ENCODE data around the gene GNAO1. TPM values are rescaled to one million over a fixed set of nuclear protein-coding genes. Genes with fewer than 3 reads are reported as not detected.

GNAO1 gene
- polyA plus RNA-seq, 1 of the 3 experiments (the other 2 are of a cell fraction) = 0.30 TPM

DNA sequence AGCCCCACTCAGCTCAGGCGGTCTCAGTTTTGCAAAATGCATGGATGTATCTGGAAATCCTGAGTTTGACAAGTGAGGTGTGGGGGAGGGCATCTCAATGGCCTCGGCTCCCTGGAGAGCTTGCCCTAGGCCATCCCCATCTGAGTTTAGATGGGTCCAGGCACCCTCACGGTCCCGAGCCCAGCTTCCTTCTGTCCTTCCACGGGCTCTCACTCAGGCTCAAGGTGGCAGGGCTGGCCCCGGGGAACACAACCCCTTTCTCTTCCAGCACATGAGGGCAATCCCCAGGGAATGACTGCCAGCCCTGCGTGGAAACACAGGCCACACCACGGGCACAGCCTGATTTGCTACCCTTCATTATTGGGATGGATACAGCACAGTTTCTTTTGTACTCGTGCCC, 175.7 kb downstream of the GNAO1 start:
- Histone ChIP-seq H3K9ac (no peak overlapping the region), H4K20me1 (ENCODE audit: insufficient read depth) (no peaks in the 10 kb centered on the region), H3K9me2 (no peaks in the 10 kb centered on the region), H3K4me3 (ENCODE audit: low read depth in 2 of 2, low read length in 1 of 2) (no peak overlapping the region), H3K27ac (ENCODE audit: low read depth in 2 of 2, low read length in 1 of 2) (no peak overlapping the region), H3K9me3 (no peaks in the 10 kb centered on the region), H3K36me3 (replicated peaks in 1 of 2; ENCODE audit: control insufficient read depth in 1 of 2, insufficient read depth in 2 of 2, low read length in 1 of 2) (peaks cover 23 to 56% of the 10 kb centered on the region in 2 experiments), H3K4me1 (ENCODE audit: control insufficient read depth in 1 of 2, insufficient read depth in 2 of 2, low read depth in 1 of 2, low read length in 1 of 2) (peaks cover 9 to 18% of the 10 kb centered on the region in 2 experiments), H3F3A (replicated peaks; ENCODE audit: insufficient read depth) (peaks cover 2% of the 10 kb centered on the region), H3K27me3 (ENCODE audit: insufficient read depth) (no peaks in the 10 kb centered on the region), H3K4me2 (no peak overlapping the region), H2AFZ (ENCODE audit: low read depth) (no peak overlapping the region), H3K79me2 (ENCODE audit: insufficient read depth) (no peaks in the 10 kb centered on the region; the same call in 1 of the 2 replicates)
- WGBS (ENCODE audit: low lambda C conversion rate) = 91% methylated on average over 9 of the region's 9 CpGs
- ChIA-PET POLR2A (interaction anchor here (0.6 kb wide), 1 partner anchor 10 kb away, joined by 3 read pairs; no protein-coding TSS in a partner anchor), CTCF (interaction anchor here (1.1 to 3.2 kb wide), 2 partner anchors 11 to 48 kb away, joined by 3 to 20 read pairs; no protein-coding TSS in a partner anchor)
- TF ChIP-seq FOXM1 (IDR thresholded peaks at IDR 0.05; ENCODE audit: low read depth) (no peak), TAF1 (IDR thresholded peaks at IDR 0.05; ENCODE audit: borderline replicate concordance, low read depth, low read length) (no peak), MXI1 (IDR thresholded peaks at IDR 0.05; ENCODE audit: low read depth, low read length) (no peak), EP300 (IDR thresholded peaks at IDR 0.05; ENCODE audit: borderline replicate concordance in 1 of 2, low read depth in 1 of 2, low read length in 1 of 2) (no peak), SMC3 (IDR thresholded peaks at IDR 0.05; ENCODE audit: low read depth, low read length) (no peak), CHD2 (IDR thresholded peaks at IDR 0.05; ENCODE audit: low read length, partially characterized antibody) (no peak), GATA2 (CRISPR knock-in tag; IDR thresholded peaks at IDR 0.05) (no peak), FOSL2 (IDR thresholded peaks at IDR 0.05; ENCODE audit: borderline replicate concordance, low read depth) (no peak), GABPA (IDR thresholded peaks at IDR 0.05; ENCODE audit: low read depth) (no peak), EZH2phosphoT487 (IDR thresholded peaks at IDR 0.05; ENCODE audit: borderline replicate concordance, low read depth) (no peak)
- TF ChIP-seq, protein P1, sequence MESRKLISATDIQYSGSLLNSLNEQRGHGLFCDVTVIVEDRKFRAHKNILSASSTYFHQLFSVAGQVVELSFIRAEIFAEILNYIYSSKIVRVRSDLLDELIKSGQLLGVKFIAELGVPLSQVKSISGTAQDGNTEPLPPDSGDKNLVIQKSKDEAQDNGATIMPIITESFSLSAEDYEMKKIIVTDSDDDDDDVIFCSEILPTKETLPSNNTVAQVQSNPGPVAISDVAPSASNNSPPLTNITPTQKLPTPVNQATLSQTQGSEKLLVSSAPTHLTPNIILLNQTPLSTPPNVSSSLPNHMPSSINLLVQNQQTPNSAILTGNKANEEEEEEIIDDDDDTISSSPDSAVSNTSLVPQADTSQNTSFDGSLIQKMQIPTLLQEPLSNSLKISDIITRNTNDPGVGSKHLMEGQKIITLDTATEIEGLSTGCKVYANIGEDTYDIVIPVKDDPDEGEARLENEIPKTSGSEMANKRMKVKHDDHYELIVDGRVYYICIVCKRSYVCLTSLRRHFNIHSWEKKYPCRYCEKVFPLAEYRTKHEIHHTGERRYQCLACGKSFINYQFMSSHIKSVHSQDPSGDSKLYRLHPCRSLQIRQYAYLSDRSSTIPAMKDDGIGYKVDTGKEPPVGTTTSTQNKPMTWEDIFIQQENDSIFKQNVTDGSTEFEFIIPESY (IDR thresholded peaks at IDR 0.05; ENCODE audit: borderline replicate concordance, low read depth) = no peak
- TF ChIP-seq, protein P2, sequence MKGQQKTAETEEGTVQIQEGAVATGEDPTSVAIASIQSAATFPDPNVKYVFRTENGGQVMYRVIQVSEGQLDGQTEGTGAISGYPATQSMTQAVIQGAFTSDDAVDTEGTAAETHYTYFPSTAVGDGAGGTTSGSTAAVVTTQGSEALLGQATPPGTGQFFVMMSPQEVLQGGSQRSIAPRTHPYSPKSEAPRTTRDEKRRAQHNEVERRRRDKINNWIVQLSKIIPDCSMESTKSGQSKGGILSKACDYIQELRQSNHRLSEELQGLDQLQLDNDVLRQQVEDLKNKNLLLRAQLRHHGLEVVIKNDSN (IDR thresholded peaks at IDR 0.05; ENCODE audit: borderline replicate concordance, low read depth) = no peak
- TF ChIP-seq, protein P3, sequence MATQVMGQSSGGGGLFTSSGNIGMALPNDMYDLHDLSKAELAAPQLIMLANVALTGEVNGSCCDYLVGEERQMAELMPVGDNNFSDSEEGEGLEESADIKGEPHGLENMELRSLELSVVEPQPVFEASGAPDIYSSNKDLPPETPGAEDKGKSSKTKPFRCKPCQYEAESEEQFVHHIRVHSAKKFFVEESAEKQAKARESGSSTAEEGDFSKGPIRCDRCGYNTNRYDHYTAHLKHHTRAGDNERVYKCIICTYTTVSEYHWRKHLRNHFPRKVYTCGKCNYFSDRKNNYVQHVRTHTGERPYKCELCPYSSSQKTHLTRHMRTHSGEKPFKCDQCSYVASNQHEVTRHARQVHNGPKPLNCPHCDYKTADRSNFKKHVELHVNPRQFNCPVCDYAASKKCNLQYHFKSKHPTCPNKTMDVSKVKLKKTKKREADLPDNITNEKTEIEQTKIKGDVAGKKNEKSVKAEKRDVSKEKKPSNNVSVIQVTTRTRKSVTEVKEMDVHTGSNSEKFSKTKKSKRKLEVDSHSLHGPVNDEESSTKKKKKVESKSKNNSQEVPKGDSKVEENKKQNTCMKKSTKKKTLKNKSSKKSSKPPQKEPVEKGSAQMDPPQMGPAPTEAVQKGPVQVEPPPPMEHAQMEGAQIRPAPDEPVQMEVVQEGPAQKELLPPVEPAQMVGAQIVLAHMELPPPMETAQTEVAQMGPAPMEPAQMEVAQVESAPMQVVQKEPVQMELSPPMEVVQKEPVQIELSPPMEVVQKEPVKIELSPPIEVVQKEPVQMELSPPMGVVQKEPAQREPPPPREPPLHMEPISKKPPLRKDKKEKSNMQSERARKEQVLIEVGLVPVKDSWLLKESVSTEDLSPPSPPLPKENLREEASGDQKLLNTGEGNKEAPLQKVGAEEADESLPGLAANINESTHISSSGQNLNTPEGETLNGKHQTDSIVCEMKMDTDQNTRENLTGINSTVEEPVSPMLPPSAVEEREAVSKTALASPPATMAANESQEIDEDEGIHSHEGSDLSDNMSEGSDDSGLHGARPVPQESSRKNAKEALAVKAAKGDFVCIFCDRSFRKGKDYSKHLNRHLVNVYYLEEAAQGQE (IDR thresholded peaks at IDR 0.05; ENCODE audit: low read depth, low read length) = no peak
- TF ChIP-seq, protein P4, sequence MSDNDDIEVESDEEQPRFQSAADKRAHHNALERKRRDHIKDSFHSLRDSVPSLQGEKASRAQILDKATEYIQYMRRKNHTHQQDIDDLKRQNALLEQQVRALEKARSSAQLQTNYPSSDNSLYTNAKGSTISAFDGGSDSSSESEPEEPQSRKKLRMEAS (IDR thresholded peaks at IDR 0.05; ENCODE audit: low read depth) = no peak
- DNase-seq = no peak
